GM19397 (cell line): Measurements from ENCODE around the gene TXLNB.
A peak's percentile ranks its signal among the peaks of the same experiment; 100 is the strongest.
"Not testable (repeated sequence)": the region's sequence is repeated elsewhere in the genome, so short reads cannot be mapped to it uniquely, and the experiment has no call there.

Experiments used
- ATAC-seq: cut with Tn5 transposase; IDR thresholded peaks from one replicate; pipeline ENCODE4 v1.9.1; 2021; ENCODE audit warnings: mild to moderate bottlenecking, moderate library complexity; ENCODE audit not compliant: unreplicated experiment

Gene TXLNB

GRCh38 chr6:139240161-139241010, 51.4 kb downstream of the TXLNB start:
- ATAC-seq = no peak

- ATAC-seq = no peak
These were observed 52.7 kb downstream of the TXLNB start for GRCh38 chr6:139239064-139239463.

- no peak for ATAC-seq
These were observed 55.7 kb downstream of the TXLNB start for GRCh38 chr6:139236105-139236504.

DNA sequence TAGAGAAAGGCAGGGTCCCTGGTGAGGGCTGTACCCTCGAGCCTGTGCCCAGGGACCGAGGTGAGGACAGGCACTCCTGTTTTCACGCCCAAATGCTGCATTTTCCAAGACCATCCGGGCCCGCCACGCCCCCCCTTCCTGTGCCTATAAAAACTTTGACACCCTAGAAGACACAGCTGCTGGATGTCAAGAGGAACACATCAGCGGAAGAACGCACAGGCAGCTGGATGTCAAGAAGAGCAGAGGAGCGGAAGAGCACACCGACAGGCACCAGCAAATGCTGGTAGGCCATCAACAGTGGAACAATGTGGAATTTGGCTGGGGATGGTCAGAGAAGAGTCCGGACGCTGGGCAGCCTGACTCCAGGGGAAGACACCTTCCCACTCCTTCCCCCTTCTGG, 56.1 kb downstream of the TXLNB start:
- no peak for ATAC-seq

- ATAC-seq = not testable (repeated sequence)
These were observed 57.6 kb downstream of the TXLNB start for GRCh38 chr6:139234193-139234592.

- ATAC-seq = no peak
These were observed 60.6 kb downstream of the TXLNB start for GRCh38 chr6:139231206-139231605.

DNA sequence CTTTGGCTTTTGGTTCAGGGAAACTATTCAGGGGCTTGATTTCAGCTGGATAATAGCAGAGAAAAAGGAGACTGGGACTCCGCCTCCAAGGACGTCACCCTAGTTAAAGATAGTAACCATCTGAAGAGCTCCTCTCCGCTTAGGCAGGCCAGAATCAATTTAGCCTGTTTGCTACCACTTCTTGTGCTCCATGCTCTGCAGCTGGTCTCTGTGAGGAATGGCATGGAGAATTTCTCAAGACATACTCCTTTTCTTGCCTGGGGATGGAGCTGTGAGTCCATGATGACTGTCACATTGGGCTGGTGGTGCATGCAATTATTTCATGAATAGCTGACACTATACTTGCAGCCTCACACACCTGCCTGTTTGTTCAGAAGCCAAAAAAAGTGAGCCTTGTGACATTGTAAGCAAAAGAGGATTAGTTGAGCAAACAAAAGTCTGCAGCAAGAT, 61.4 kb downstream of the TXLNB start:
- ATAC-seq = no peak

DNA sequence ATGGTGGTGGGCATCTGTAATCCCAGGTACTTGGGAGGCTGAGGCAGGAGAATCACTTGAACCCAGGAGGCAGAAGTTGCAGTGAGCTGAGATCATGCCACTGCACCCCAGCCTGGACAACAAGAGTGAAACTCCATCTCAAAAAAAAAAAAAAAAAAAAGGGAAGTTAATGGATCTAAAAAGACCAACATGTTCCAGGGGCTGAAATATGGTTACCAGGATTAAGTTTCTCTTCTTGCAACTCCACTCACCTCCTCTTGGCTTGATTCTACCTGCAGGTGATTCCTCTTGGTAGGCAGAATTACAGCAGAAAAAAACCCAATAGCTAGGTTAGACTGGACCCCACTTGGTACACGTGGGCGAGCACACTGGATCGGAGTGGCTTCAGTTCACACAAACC, 63.4 kb downstream of the TXLNB start:
- ATAC-seq = not testable (repeated sequence)

- no peak for ATAC-seq
These were observed 72.1 kb downstream of the TXLNB start for GRCh38 chr6:139219746-139220145.

DNA sequence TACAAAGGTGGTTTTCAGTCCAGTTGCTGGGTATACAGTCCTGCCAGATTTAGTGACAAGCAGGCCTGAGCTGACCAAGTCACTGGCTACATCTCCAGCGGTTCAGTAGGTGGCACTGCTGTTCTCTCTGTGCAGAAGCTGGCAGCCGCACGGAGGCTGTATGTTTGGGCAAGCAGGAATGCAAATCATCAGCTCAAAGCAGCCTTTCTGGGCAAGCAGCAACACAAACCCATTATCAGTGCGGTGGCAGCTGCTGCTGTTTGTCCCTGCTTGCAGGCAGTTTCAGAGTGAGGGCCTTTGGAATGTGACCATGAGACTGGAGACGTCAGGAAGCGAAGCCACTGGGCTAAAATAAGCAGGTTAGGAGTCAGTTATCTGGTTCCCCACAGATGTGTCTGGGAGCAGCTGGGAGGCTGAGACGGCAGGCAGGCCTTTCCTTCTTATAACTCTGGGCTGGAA, 72.5 kb downstream of the TXLNB start:
- peak; percentile 100 for ATAC-seq

DNA sequence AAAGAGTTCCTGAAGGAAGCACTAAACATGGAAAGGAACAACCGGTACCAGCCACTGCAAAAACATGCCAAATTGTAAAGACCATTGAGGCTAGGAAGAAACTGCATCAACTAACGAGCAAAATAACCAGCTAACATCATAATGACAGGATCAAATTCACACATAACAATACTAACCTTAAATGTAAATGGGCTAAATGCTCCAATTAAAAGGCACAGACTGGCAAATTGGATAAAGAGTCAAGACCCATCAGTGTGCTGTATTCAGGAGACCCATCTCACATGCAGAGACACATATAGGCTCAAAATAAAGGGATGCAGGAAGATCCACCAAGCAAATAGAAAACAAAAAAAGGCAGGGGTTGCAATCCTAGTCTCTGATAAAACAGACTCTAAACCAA, 79.3 kb downstream of the TXLNB start:
- ATAC-seq = not testable (repeated sequence)

DNA sequence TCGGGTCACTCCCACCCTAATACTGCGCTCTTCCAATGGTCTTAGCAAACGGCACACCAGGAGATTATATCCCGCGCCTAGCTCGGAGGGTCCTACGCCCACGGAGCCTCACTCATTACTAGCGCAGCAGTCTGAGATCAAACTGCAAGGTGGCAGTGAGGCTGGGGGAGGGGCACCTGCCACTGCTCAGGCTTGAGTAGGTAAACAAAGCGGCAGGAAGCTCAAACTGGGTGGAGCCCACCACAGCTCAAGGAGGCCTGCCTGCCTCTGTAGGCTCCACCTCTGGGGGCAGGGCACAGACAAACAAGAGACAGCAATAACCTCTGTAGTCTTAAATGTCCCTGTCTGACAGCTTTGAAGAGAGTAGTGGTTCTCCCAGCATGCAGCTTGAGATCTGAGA, 81.0 kb downstream of the TXLNB start:
- not testable (repeated sequence) for ATAC-seq

GRCh38 chr6:139205843-139206242, 86.0 kb downstream of the TXLNB start:
- ATAC-seq = no peak

DNA sequence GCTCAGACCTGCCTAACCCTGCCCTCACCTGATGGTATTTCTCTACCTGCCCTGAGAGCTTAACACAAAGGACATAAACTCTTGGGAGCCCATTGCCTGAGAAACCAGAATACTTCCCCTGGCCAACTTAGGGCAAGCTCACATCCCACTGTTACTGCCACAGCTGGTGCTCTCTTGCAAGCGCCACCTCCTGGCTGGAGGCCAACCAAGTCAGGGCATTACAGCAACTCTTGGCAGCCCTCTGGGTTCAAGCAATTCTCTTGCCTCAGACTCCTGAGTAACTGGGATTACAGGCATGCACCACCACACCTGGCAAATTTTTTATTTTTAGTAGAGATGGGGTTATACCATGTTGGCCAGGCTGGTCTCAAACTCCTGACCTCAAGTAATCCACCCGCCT, 86.8 kb downstream of the TXLNB start:
- ATAC-seq = no peak

GRCh38 chr6:139201378-139201777, 90.4 kb downstream of the TXLNB start:
- ATAC-seq = no peak

- no peak for ATAC-seq
These were observed 93.1 kb downstream of the TXLNB start for GRCh38 chr6:139198529-139199288.

DNA sequence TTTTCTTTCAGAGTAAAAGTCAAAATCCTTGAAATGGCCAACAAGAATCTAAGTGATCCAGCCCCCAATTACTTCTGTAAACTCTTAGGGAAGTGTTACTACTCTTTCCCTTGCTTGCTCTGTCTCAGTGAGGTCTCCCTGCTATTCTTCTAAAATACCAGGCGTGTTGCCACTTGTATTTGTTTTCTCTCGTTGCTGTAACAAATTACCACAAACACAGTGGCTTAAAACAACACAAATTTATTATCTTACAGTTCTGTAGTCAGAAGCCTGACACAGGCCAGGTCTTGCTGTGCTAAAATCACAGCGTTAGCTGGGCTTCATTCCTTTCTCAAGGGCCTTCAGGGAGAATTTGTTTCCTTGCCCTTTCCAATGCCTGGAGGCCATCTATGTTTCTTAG, 97.1 kb downstream of the TXLNB start:
- no peak for ATAC-seq
